Measurements from ENCODE around the gene SLITRK5. TPM values are rescaled to one million over a fixed set of nuclear protein-coding genes. Genes with fewer than 3 reads are reported as not detected.

The SLITRK5 gene
- polyA plus RNA-seq, 1 experiment = 0.04 TPM

- H3K27ac ChIP-seq (ENCODE audit: low read depth, low read length) = no peak overlapping the region
- H3K4me3 ChIP-seq (ENCODE audit: low read depth, low read length) = no peak overlapping the region
- no peak for DNase-seq (ENCODE audit: low read depth, low spot score)
- H3K27me3 ChIP-seq (ENCODE audit: control insufficient read depth, insufficient read depth, low read length) = peaks cover 2% of the 10 kb centered on the region
- ChIA-PET POLR2A (no interaction called here), CTCF (interaction anchor here (0.7 kb wide), 1 partner anchor 377 kb away, joined by 7 read pairs; no protein-coding TSS in a partner anchor)
- no peak for TF ChIP-seq CTCF (IDR thresholded peaks at IDR 0.05; ENCODE audit: low read depth, low read length)
- no peaks in the 10 kb centered on the region; the same call in 1 of the 2 replicates for H3K9me3 ChIP-seq (ENCODE audit: control insufficient read depth, insufficient read depth, low read length)
These were observed 3.5 kb upstream of the SLITRK5 start for GRCh38 chr13:87667686-87668085.

DNA sequence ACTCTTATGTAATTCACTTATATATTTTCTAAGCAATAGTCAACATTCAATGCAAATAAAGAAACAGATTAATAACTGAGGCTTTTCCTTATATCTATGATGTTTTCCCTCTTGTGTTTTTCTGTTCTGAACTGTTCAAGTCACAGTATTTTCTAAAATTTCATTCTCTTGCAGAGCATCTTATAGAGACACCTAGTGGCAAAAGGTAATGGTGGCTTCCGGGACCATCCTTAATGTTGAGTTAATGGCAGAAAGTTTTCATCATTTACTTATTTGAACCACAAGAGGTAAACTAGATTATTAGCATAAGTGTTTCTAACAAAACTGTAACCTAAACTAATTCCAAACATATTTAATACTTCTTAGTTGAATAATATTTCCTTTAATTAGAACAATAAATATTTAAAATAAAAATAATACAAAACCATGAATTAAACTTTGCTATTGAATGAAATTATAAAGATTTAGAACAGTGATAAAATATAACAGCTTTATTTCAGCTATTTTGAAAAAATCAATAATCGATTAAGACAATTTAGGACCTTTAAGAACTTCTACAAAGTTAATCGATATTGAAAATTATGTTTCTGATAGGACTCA lies 1.7 kb upstream of the SLITRK5 start:
- Histone ChIP-seq H3K4me3 (ENCODE audit: low read depth, low read length) (no peak overlapping the region), H3K27me3 (ENCODE audit: control insufficient read depth, insufficient read depth, low read length) (peaks cover 19% of the 10 kb centered on the region), H3K9me3 (ENCODE audit: control insufficient read depth, insufficient read depth, low read length) (no peaks in the 10 kb centered on the region; the same call in 1 of the 2 replicates), H3K27ac (ENCODE audit: low read depth, low read length) (no peak overlapping the region)
- peak; percentile 72 for TF ChIP-seq CTCF (IDR thresholded peaks at IDR 0.05; ENCODE audit: low read depth, low read length)
- ChIA-PET POLR2A (no interaction called here), CTCF (interaction anchor here (0.7 kb wide), 1 partner anchor 9 kb away, joined by 3 read pairs; no protein-coding TSS in a partner anchor)
- no peak for DNase-seq (ENCODE audit: low read depth, low spot score)

GRCh38 chr13:87671753-87672605 lies 808 bp downstream of the SLITRK5 start:
- Histone ChIP-seq H3K27ac (ENCODE audit: low read depth, low read length) (no peak overlapping the region), H3K4me3 (ENCODE audit: low read depth, low read length) (peak overlapping the region; percentile 49), H3K27me3 (ENCODE audit: control insufficient read depth, insufficient read depth, low read length) (peaks cover 24% of the 10 kb centered on the region), H3K9me3 (ENCODE audit: control insufficient read depth, insufficient read depth, low read length) (peaks cover 6% of the 10 kb centered on the region; the same call in 1 of the 2 replicates)
- POLR2A ChIA-PET = no interaction called here
- TF ChIP-seq CTCF (IDR thresholded peaks at IDR 0.05; ENCODE audit: low read depth, low read length) = no peak
- CTCF ChIA-PET = interaction anchor here (0.7 to 0.9 kb wide), 3 partner anchors 21 to 50 kb away, joined by 3 read pairs; no protein-coding TSS in a partner anchor
- no peak for DNase-seq (ENCODE audit: low read depth, low spot score)

DNA sequence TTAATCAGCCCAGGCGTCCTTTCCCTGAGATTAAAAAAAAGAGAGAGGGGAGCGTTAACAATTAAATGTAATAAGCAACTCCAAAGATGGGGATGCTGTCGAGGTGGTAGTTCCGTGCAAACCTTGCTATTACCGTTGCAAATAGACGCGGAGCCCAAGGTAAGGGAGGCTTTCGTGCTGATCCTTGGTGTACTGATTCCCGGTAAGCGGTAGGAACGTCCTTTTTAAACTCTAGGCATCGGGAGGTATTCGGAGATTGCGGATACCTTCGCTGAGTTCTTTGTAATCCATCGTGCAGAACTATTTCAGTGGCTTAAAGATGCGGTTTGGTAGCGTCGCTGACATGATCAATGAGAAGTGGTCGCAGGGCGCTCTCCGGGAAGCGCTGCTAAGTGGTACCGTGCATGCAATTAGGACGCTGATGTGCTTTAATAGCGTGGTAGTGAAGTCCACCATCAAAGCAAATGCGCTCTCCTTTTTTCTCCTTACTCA lies 3.1 kb downstream of the SLITRK5 start:
- ChIA-PET CTCF (interaction anchor here (0.6 kb wide), 1 partner anchor 16 kb away, joined by 3 read pairs; no protein-coding TSS in a partner anchor), POLR2A (no interaction called here)
- no peak overlapping the region for H3K27ac ChIP-seq (ENCODE audit: low read depth, low read length)
- no peak overlapping the region for H3K4me3 ChIP-seq (ENCODE audit: low read depth, low read length)
- TF ChIP-seq CTCF (IDR thresholded peaks at IDR 0.05; ENCODE audit: low read depth, low read length) = no peak
- H3K9me3 ChIP-seq (ENCODE audit: control insufficient read depth, insufficient read depth, low read length) = peaks cover 8% of the 10 kb centered on the region; the same call in 1 of the 2 replicates
- no peak for DNase-seq (ENCODE audit: low read depth, low spot score)
- peaks cover 29% of the 10 kb centered on the region for H3K27me3 ChIP-seq (ENCODE audit: control insufficient read depth, insufficient read depth, low read length)

Data from AG04450 (cell line).